ENCODE results near the gene UBXN1. TPM values are rescaled to one million over a fixed set of nuclear protein-coding genes. Genes with fewer than 3 reads are reported as not detected.
A peak's percentile ranks its signal among the peaks of the same experiment; 100 is the strongest.
"Not testable (repeated sequence)": the region's sequence is repeated elsewhere in the genome, so short reads cannot be mapped to it uniquely, and the experiment has no call there.

Gene UBXN1
- polyA plus RNA-seq, 3 donors: 160 to 169 (median 161) TPM

- DNase-seq (ENCODE audit: low read depth in 3 of 3, low spot score in 2 of 3): not testable (repeated sequence)
Observed at GRCh38 chr11:62675415-62675814, 3.5 kb downstream of the UBXN1 start.

- no peak for DNase-seq (ENCODE audit: low read depth in 3 of 3, low spot score in 2 of 3)
Observed at GRCh38 chr11:62673196-62673525, 5.7 kb downstream of the UBXN1 start.

- DNase-seq (ENCODE audit: low read depth in 3 of 3, low spot score in 2 of 3): peak in 1 of 3 donors; percentile 68
Observed at GRCh38 chr11:62671608-62672389, 7.1 kb downstream of the UBXN1 start, which contains the start of the genes LBHD1 and UQCC3. TSS of gene LBHD1 (minus strand) at chr11:62672267. CDS start at chr11:62670031, 2,236 bp downstream. TSS of gene UQCC3 (plus strand) at chr11:62671673. CDS start at chr11:62671746, 73 bp downstream.

GRCh38 chr11:62671236-62671607, 7.7 kb downstream of the UBXN1 start:
- no peak for DNase-seq (ENCODE audit: low read depth in 3 of 3, low spot score in 2 of 3)

- no peak for DNase-seq (ENCODE audit: low read depth in 3 of 3, low spot score in 2 of 3)
Observed at GRCh38 chr11:62669420-62670161, 9.3 kb downstream of the UBXN1 start.

- DNase-seq (ENCODE audit: low read depth in 3 of 3, low spot score in 2 of 3): no peak
Observed at GRCh38 chr11:62667460-62667859, 11.4 kb downstream of the UBXN1 start.

GRCh38 chr11:62666259-62666926, 12.5 kb downstream of the UBXN1 start:
- DNase-seq (ENCODE audit: low read depth in 3 of 3, low spot score in 2 of 3): no peak

GRCh38 chr11:62665599-62666258, 13.1 kb downstream of the UBXN1 start:
- peak in 1 of 3 donors; percentile 57 for DNase-seq (ENCODE audit: low read depth in 3 of 3, low spot score in 2 of 3)

- peak; percentile 90 to 91 (median 91) for DNase-seq (ENCODE audit: low read depth in 3 of 3, low spot score in 2 of 3)
Observed at GRCh38 chr11:62665075-62665598, 13.7 kb downstream of the UBXN1 start, which contains the start of the genes C11orf98 and CSKMT. TSS of gene C11orf98 (minus strand) at chr11:62665210. CDS start at chr11:62665169, 41 bp downstream. TSS of gene CSKMT (plus strand) at chr11:62665312. CDS start at chr11:62665880, 568 bp downstream.

GRCh38 chr11:62664405-62665074, 14.3 kb downstream of the UBXN1 start:
- DNase-seq (ENCODE audit: low read depth in 3 of 3, low spot score in 2 of 3): peak in 1 of 3 donors; percentile 68

- DNase-seq (ENCODE audit: low read depth in 3 of 3, low spot score in 2 of 3): no peak
Observed at GRCh38 chr11:62656796-62657429, 22.0 kb downstream of the UBXN1 start.

GRCh38 chr11:62654297-62654696, 24.6 kb downstream of the UBXN1 start:
- no peak for DNase-seq (ENCODE audit: low read depth in 3 of 3, low spot score in 2 of 3)

- DNase-seq (ENCODE audit: low read depth in 3 of 3, low spot score in 2 of 3): no peak
Observed at GRCh38 chr11:62652161-62653006, 26.5 kb downstream of the UBXN1 start.

GRCh38 chr11:62650283-62650682, 28.6 kb downstream of the UBXN1 start:
- DNase-seq (ENCODE audit: low read depth in 3 of 3, low spot score in 2 of 3): not testable (repeated sequence)

- no peak for DNase-seq (ENCODE audit: low read depth in 3 of 3, low spot score in 2 of 3)
Observed at GRCh38 chr11:62649486-62649885, 29.4 kb downstream of the UBXN1 start.

GRCh38 chr11:62648967-62649364, 29.9 kb downstream of the UBXN1 start:
- DNase-seq (ENCODE audit: low read depth in 3 of 3, low spot score in 2 of 3): no peak

GRCh38 chr11:62648185-62648966, 30.5 kb downstream of the UBXN1 start:
- DNase-seq (ENCODE audit: low read depth in 3 of 3, low spot score in 2 of 3): no peak

- DNase-seq (ENCODE audit: low read depth in 3 of 3, low spot score in 2 of 3): no peak
Observed at GRCh38 chr11:62647609-62648005, 31.3 kb downstream of the UBXN1 start.
